ENCODE measurements around the gene LIN9. TPM values are rescaled to one million over a fixed set of nuclear protein-coding genes. Genes with fewer than 3 reads are reported as not detected.

Gene LIN9
- total and polyA plus RNA-seq, 10 of the 15 experiments (the other 5 are each of a cell fraction or from before 2014, with no cell fraction given) = 5.9 to 13.5 (median 8.3) TPM

GRCh38 chr1:226293553-226293920 lies 15.4 kb downstream of the LIN9 start:
- TF ChIP-seq MLLT1 (IDR thresholded peaks at IDR 0.05) = no peak
- TF ChIP-seq DPF2 (IDR thresholded peaks at IDR 0.05) = no peak
- no peak for TF ChIP-seq CEBPB (IDR thresholded peaks at IDR 0.05; ENCODE audit: borderline replicate concordance in 1 of 2, low read depth in 2 of 2, low read length in 2 of 2)
- no peak for TF ChIP-seq PBX3 (IDR thresholded peaks at IDR 0.05; ENCODE audit: insufficient replicate concordance, low read depth, low read length)
- no peak for TF ChIP-seq NR2F1 (conservative IDR thresholded peaks at IDR 0.05)
- no peak for TF ChIP-seq IRF3 (IDR thresholded peaks at IDR 0.05)
- TF ChIP-seq RELA (IDR thresholded peaks at IDR 0.05; ENCODE audit: borderline replicate concordance, partially characterized antibody) = no peak
- TF ChIP-seq TCF3 (IDR thresholded peaks at IDR 0.05; ENCODE audit: borderline replicate concordance, insufficient read depth, low read depth, low read length) = no peak
- no peaks in the 10 kb centered on the region for H3K27me3 ChIP-seq (replicated peaks in 1 of 2; ENCODE audit: control insufficient read depth in 2 of 2, insufficient read depth in 2 of 2, low read length in 1 of 2)
- H3K4me3 ChIP-seq = no peak overlapping the region
- intact Hi-C loops (cut with micrococcal nuclease; ENCODE audit: unreplicated experiment) = no loop called here
- 93% methylated on average over 4 of the region's 4 CpGs for WGBS (ENCODE audit: insufficient coverage, insufficient replicate concordance, low lambda C conversion rate, missing lambda C conversion rate)
- no peak for FAIRE-seq
- no peak overlapping the region for H3K27ac ChIP-seq (ENCODE audit: control insufficient read depth, insufficient read depth)
- no peak overlapping the region for H3K4me2 ChIP-seq (ENCODE audit: control insufficient read depth, insufficient read depth)
- ChIA-PET POLR2A (interaction anchor here (0.9 kb wide), 1 partner anchor 116 kb away, joined by 5 read pairs; no protein-coding TSS in a partner anchor), RAD21 (ENCODE audit: unreplicated experiment) (no interaction called here), CTCF (interaction anchor here (0.7 to 2.2 kb wide), 3 partner anchors 168 to 742 kb away, joined by 3 to 5 read pairs (median 4); no protein-coding TSS in a partner anchor), SMC1A (ENCODE audit: uncharacterized antibody, unreplicated experiment) (interaction anchor here (1.5 kb wide), 1 partner anchor 14 kb away, joined by 4 read pairs; no protein-coding TSS in a partner anchor)
- in situ Hi-C loops (cut with MboI) = no loop called here
- peaks cover 2 to 11% of the 10 kb centered on the region in 2 experiments; a peak in 3 of 4 replicates for H3K36me3 ChIP-seq (ENCODE audit: control insufficient read depth in 2 of 2, insufficient read depth in 2 of 2, low read length in 1 of 2)
- no peaks in the 10 kb centered on the region for H3K9me3 ChIP-seq (replicated peaks; ENCODE audit: control insufficient read depth, insufficient read depth, low read length)
- ATAC-seq = no peak
- H3K9ac ChIP-seq (ENCODE audit: control insufficient read depth, insufficient read depth, low read length) = no peak overlapping the region
- H2AFZ ChIP-seq (ENCODE audit: control insufficient read depth, low read depth, low read length) = no peak overlapping the region
- no peaks in the 10 kb centered on the region for H3K4me1 ChIP-seq (ENCODE audit: control insufficient read depth, insufficient read depth, low read length)
- no peaks in the 10 kb centered on the region for H3K79me2 ChIP-seq (ENCODE audit: control insufficient read depth, insufficient read depth, low read length)
- DNase-seq (ENCODE audit: low read depth, low spot score) = no peak
- H4K20me1 ChIP-seq (ENCODE audit: control insufficient read depth, insufficient read depth) = no peaks in the 10 kb centered on the region
- no TSS peak for BruUV-seq (replicated peaks)

Data from GM12878 (cell line).